GM15510 (cell line): ENCODE measurements around the gene DNAJB6.

ENCODE experiments used
- POLR2A ChIP-seq: IDR thresholded peaks from 3 replicates; pipeline ENCODE4 v1.6.1; 2011; ENCODE audit warnings: borderline replicate concordance; ENCODE audit not compliant: insufficient read length; ENCODE audit errors: extremely low read depth

DNAJB6 gene

DNA sequence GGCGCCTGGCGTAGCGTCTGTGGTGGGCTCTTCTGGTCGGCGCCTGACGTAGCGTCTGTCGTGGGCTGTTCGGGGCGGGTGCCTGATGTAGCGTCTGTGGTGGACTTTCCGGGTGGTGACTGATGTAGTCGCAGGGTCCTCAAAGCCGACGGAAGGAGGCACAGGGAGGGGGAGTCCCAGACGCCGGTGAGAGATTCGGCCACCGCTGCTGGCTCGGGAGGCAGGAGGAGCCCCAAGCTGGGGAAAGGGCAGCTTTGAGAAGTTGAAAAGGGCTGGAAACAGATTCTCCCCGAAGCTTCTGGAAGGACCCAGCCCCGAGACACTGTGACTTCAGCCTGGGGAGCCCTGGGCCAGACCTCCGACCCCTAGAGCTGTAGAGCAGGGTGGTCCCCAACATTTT lies 105.7 kb downstream of the DNAJB6 start:
- no peak for TF ChIP-seq POLR2A

GRCh38 chr7:157442993-157443831 lies 106.4 kb downstream of the DNAJB6 start:
- TF ChIP-seq POLR2A: no peak

GRCh38 chr7:157444011-157444842 lies 107.4 kb downstream of the DNAJB6 start:
- no peak for TF ChIP-seq POLR2A

DNA sequence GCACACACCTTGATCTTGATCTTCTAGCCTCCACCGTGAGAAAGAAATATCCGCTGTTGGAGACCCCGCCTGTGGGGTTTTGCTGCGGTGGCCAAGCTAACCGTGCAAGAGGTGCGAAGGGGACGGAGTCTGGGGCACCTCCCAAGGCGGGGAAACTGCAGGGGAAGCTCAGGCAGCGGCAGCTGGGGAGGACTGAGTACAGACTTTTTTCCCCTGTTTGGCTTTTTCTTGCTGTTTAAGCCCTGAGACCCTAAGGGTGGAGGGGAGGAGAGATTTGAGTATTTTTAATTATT lies 108.0 kb downstream of the DNAJB6 start:
- no peak for TF ChIP-seq POLR2A

GRCh38 chr7:157445246-157445955 lies 108.6 kb downstream of the DNAJB6 start:
- no peak for TF ChIP-seq POLR2A

- TF ChIP-seq POLR2A: no peak
Observed at GRCh38 chr7:157445956-157446295, 109.1 kb downstream of the DNAJB6 start.

- TF ChIP-seq POLR2A: no peak
Observed at GRCh38 chr7:157446322-157446721, 109.5 kb downstream of the DNAJB6 start.

GRCh38 chr7:157457355-157458253 lies 120.8 kb downstream of the DNAJB6 start:
- no peak for TF ChIP-seq POLR2A

DNA sequence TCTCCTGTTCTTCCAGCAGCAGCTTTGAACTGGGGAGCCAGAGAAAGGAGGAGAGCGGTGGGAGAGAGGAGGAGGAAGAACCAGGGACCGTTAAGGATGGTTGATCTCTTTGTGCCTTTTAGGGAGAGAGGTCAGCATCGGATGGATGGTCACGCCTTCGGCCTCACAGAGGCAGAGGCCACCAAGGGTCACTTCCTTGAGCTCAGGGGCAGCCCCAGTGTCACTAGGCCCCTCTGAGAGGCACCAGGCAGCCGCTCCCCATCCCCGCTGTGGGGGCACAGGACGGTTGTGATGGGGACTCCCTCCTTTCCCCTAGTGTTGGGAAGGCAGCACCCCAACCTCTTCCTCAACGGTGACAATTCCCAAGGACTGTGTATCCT lies 121.4 kb downstream of the DNAJB6 start:
- TF ChIP-seq POLR2A: no peak

DNA sequence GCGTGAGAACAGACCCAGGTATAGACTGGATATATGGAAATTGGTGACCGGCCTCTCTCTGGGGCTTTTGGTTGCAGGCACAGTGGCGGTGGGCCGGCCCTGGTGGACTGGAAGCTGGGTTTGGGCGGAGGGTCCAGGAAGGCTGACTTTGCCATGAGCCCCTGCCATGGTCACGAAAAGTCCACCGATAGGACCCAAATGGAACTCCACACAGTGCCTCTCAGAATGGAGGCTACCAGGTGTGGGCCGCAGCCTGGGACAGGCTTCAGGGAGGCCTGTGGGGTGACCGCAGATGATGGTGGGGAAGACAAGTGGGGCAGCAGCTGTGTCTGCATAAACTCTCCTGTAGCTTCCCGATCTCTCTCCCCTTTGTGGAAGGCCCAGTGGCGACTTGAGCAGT lies 123.2 kb downstream of the DNAJB6 start:
- TF ChIP-seq POLR2A: no peak

GRCh38 chr7:157460721-157461120 lies 123.9 kb downstream of the DNAJB6 start:
- TF ChIP-seq POLR2A: no peak

GRCh38 chr7:157461573-157462418 lies 125.0 kb downstream of the DNAJB6 start:
- no peak for TF ChIP-seq POLR2A

- TF ChIP-seq POLR2A: no peak
Observed at GRCh38 chr7:157462419-157462771, 125.6 kb downstream of the DNAJB6 start.

GRCh38 chr7:157462840-157463239 lies 126.0 kb downstream of the DNAJB6 start:
- no peak for TF ChIP-seq POLR2A
